Activated naive CD8-positive, alpha-beta T cell treated with anti-CD3 and anti-CD28 coated beads for 36 hours (primary cell): ENCODE measurements around the gene RASD2. TPM values are rescaled to one million over a fixed set of nuclear protein-coding genes. Genes with fewer than 3 reads are reported as not detected.

Experiments
- DNase-seq: peaks from one replicate; pipeline ENCODE4 v3.0.0; 2021
- H3K27ac Mint-ChIP-seq: one replicate; pipeline ENCODE4 v1.8.0; 2022; ENCODE audit warnings: mild to moderate bottlenecking, moderate library complexity, mixed read lengths
- H3K27me3 Mint-ChIP-seq: one replicate; pipeline ENCODE4 v1.8.0; 2022; ENCODE audit warnings: mild to moderate bottlenecking, mixed read lengths
- H3K36me3 Mint-ChIP-seq: one replicate; pipeline ENCODE4 v1.8.0; 2021; ENCODE audit warnings: mild to moderate bottlenecking, mixed read lengths
- H3K4me1 Mint-ChIP-seq: one replicate; pipeline ENCODE4 v1.8.0; 2021; ENCODE audit warnings: mixed read lengths
- H3K4me3 Mint-ChIP-seq: one replicate; pipeline ENCODE4 v1.8.0; 2022; ENCODE audit warnings: mild to moderate bottlenecking, moderate library complexity, mixed read lengths
- H3K9me3 Mint-ChIP-seq: one replicate; pipeline ENCODE4 v1.8.0; 2022; ENCODE audit warnings: mixed read lengths
- total RNA-seq, 2 experiments: library from RNA; stranded (reverse); gene quantifications; one replicate each; pipeline ENCODE4 v1.2.3, GENCODE V29; 2021

Gene RASD2
- total RNA-seq, 2 experiments from 2014 or later = 0.06 to 0.16 TPM

- Mint-ChIP-seq H3K4me1 (peaks cover 7% of the 10 kb centered on the region), H3K27ac (no peak overlapping the region)
Observed at GRCh38 chr22:35543702-35544101, 3.1 kb downstream of the RASD2 start.

GRCh38 chr22:35544189-35544588 is 3.6 kb downstream of the RASD2 start:
- Mint-ChIP-seq H3K27ac (no peak overlapping the region), H3K36me3 (no peaks in the 10 kb centered on the region), H3K9me3 (no peaks in the 10 kb centered on the region), H3K4me3 (no peak overlapping the region), H3K27me3 (peaks cover 28% of the 10 kb centered on the region), H3K4me1 (peaks cover 7% of the 10 kb centered on the region)
- DNase-seq = no peak

More at GRCh38 chr22:35543702-35544101, 3.1 kb downstream of the RASD2 start:
- H3K9me3 Mint-ChIP-seq = no peaks in the 10 kb centered on the region
- no peaks in the 10 kb centered on the region for H3K36me3 Mint-ChIP-seq
- H3K27me3 Mint-ChIP-seq = peaks cover 28% of the 10 kb centered on the region
- H3K4me3 Mint-ChIP-seq = no peak overlapping the region
- no peak for DNase-seq

- H3K36me3 Mint-ChIP-seq = no peaks in the 10 kb centered on the region
- H3K4me3 Mint-ChIP-seq = no peak overlapping the region
Observed at GRCh38 chr22:35544827-35545226, 4.2 kb downstream of the RASD2 start.

GRCh38 chr22:35546886-35547285 is 6.3 kb downstream of the RASD2 start:
- H3K27ac Mint-ChIP-seq = no peak overlapping the region
- peaks cover 22% of the 10 kb centered on the region for H3K27me3 Mint-ChIP-seq
- no peaks in the 10 kb centered on the region for H3K36me3 Mint-ChIP-seq

More at GRCh38 chr22:35544827-35545226, 4.2 kb downstream of the RASD2 start:
- no peak overlapping the region for H3K27ac Mint-ChIP-seq
- no peak for DNase-seq
- H3K27me3 Mint-ChIP-seq = peaks cover 28% of the 10 kb centered on the region
- H3K9me3 Mint-ChIP-seq = no peaks in the 10 kb centered on the region
- H3K4me1 Mint-ChIP-seq = peaks cover 5% of the 10 kb centered on the region

GRCh38 chr22:35547987-35548721 is 7.5 kb downstream of the RASD2 start:
- no peaks in the 10 kb centered on the region for H3K36me3 Mint-ChIP-seq
- H3K9me3 Mint-ChIP-seq = no peaks in the 10 kb centered on the region
- H3K27me3 Mint-ChIP-seq = peaks cover 9% of the 10 kb centered on the region
- H3K4me3 Mint-ChIP-seq = no peak overlapping the region
- DNase-seq = no peak
- no peak overlapping the region for H3K27ac Mint-ChIP-seq
- peaks cover 11% of the 10 kb centered on the region for H3K4me1 Mint-ChIP-seq

More at GRCh38 chr22:35546886-35547285, 6.3 kb downstream of the RASD2 start:
- DNase-seq = no peak
- Mint-ChIP-seq H3K4me1 (peaks cover 4% of the 10 kb centered on the region), H3K9me3 (no peaks in the 10 kb centered on the region), H3K4me3 (no peak overlapping the region)

GRCh38 chr22:35548722-35549112 is 8.1 kb downstream of the RASD2 start:
- DNase-seq = no peak
- Mint-ChIP-seq H3K4me1 (peaks cover 16% of the 10 kb centered on the region), H3K27ac (no peak overlapping the region), H3K36me3 (no peaks in the 10 kb centered on the region), H3K9me3 (no peaks in the 10 kb centered on the region), H3K4me3 (no peak overlapping the region), H3K27me3 (peaks cover 3% of the 10 kb centered on the region)

- no peaks in the 10 kb centered on the region for H3K9me3 Mint-ChIP-seq
- H3K27me3 Mint-ChIP-seq = no peaks in the 10 kb centered on the region
- no peak overlapping the region for H3K4me3 Mint-ChIP-seq
- H3K27ac Mint-ChIP-seq = no peak overlapping the region
- H3K36me3 Mint-ChIP-seq = no peaks in the 10 kb centered on the region
- peaks cover 14% of the 10 kb centered on the region for H3K4me1 Mint-ChIP-seq
- no peak for DNase-seq
Observed at GRCh38 chr22:35549328-35549727, 8.7 kb downstream of the RASD2 start.

GRCh38 chr22:35551549-35552177 is 11.0 kb downstream of the RASD2 start:
- no peak overlapping the region for H3K4me3 Mint-ChIP-seq
- no peaks in the 10 kb centered on the region for H3K9me3 Mint-ChIP-seq
- no peaks in the 10 kb centered on the region for H3K36me3 Mint-ChIP-seq
- H3K27me3 Mint-ChIP-seq = no peaks in the 10 kb centered on the region
- no peak overlapping the region for H3K27ac Mint-ChIP-seq
- H3K4me1 Mint-ChIP-seq = peaks cover 16% of the 10 kb centered on the region
- DNase-seq = no peak

- H3K36me3 Mint-ChIP-seq = no peaks in the 10 kb centered on the region
- H3K4me3 Mint-ChIP-seq = no peak overlapping the region
- no peaks in the 10 kb centered on the region for H3K9me3 Mint-ChIP-seq
- peaks cover 16% of the 10 kb centered on the region for H3K4me1 Mint-ChIP-seq
- no peaks in the 10 kb centered on the region for H3K27me3 Mint-ChIP-seq
- H3K27ac Mint-ChIP-seq = no peak overlapping the region
- peak; percentile 83 for DNase-seq
Observed at GRCh38 chr22:35552196-35552842, 11.7 kb downstream of the RASD2 start.

- H3K36me3 Mint-ChIP-seq = no peaks in the 10 kb centered on the region
- H3K9me3 Mint-ChIP-seq = no peaks in the 10 kb centered on the region
- H3K27me3 Mint-ChIP-seq = peaks cover 2% of the 10 kb centered on the region
- DNase-seq = no peak
- no peak overlapping the region for H3K4me3 Mint-ChIP-seq
- H3K4me1 Mint-ChIP-seq = peaks cover 18% of the 10 kb centered on the region
- no peak overlapping the region for H3K27ac Mint-ChIP-seq
Observed at GRCh38 chr22:35552846-35553245, 12.2 kb downstream of the RASD2 start.

- Mint-ChIP-seq H3K4me1 (peaks cover 20% of the 10 kb centered on the region), H3K27ac (peak overlapping the region; percentile 12), H3K9me3 (no peaks in the 10 kb centered on the region), H3K4me3 (no peak overlapping the region), H3K27me3 (peaks cover 6% of the 10 kb centered on the region), H3K36me3 (no peaks in the 10 kb centered on the region)
- DNase-seq = no peak
Observed at GRCh38 chr22:35553341-35553740, 12.7 kb downstream of the RASD2 start.

GRCh38 chr22:35554297-35554845 is 13.7 kb downstream of the RASD2 start:
- Mint-ChIP-seq H3K4me3 (no peak overlapping the region), H3K27me3 (peaks cover 6% of the 10 kb centered on the region), H3K36me3 (no peaks in the 10 kb centered on the region), H3K4me1 (peaks cover 20% of the 10 kb centered on the region), H3K27ac (no peak overlapping the region), H3K9me3 (no peaks in the 10 kb centered on the region)
- DNase-seq = no peak

- H3K4me3 Mint-ChIP-seq = no peak overlapping the region
- no peaks in the 10 kb centered on the region for H3K9me3 Mint-ChIP-seq
- no peak for DNase-seq
- H3K27ac Mint-ChIP-seq = no peak overlapping the region
- H3K27me3 Mint-ChIP-seq = peaks cover 6% of the 10 kb centered on the region
- no peaks in the 10 kb centered on the region for H3K36me3 Mint-ChIP-seq
- H3K4me1 Mint-ChIP-seq = peaks cover 20% of the 10 kb centered on the region
Observed at GRCh38 chr22:35555483-35555890, 14.9 kb downstream of the RASD2 start.

GRCh38 chr22:35555946-35556547 is 15.4 kb downstream of the RASD2 start:
- H3K4me3 Mint-ChIP-seq = no peak overlapping the region
- DNase-seq = no peak
- H3K9me3 Mint-ChIP-seq = no peaks in the 10 kb centered on the region
- H3K4me1 Mint-ChIP-seq = peaks cover 20% of the 10 kb centered on the region
- H3K27me3 Mint-ChIP-seq = peaks cover 7% of the 10 kb centered on the region
- H3K36me3 Mint-ChIP-seq = no peaks in the 10 kb centered on the region
- no peak overlapping the region for H3K27ac Mint-ChIP-seq

- Mint-ChIP-seq H3K27ac (no peak overlapping the region), H3K9me3 (no peaks in the 10 kb centered on the region), H3K36me3 (no peaks in the 10 kb centered on the region), H3K4me3 (no peak overlapping the region), H3K27me3 (peaks cover 13% of the 10 kb centered on the region), H3K4me1 (peaks cover 20% of the 10 kb centered on the region)
- no peak for DNase-seq
Observed at GRCh38 chr22:35556666-35557065, 16.0 kb downstream of the RASD2 start.
